ENCODE data around the gene PRR13.
A peak's percentile ranks its signal among the peaks of the same experiment; 100 is the strongest.
"Not testable (repeated sequence)": the region's sequence is repeated elsewhere in the genome, so short reads cannot be mapped to it uniquely, and the experiment has no call there.

Gene PRR13, protein sequence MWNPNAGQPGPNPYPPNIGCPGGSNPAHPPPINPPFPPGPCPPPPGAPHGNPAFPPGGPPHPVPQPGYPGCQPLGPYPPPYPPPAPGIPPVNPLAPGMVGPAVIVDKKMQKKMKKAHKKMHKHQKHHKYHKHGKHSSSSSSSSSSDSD
- 37.9 reads per million, percentile 62 among the genes with 10 or more reads in this experiment for total RNA-seq

DNA sequence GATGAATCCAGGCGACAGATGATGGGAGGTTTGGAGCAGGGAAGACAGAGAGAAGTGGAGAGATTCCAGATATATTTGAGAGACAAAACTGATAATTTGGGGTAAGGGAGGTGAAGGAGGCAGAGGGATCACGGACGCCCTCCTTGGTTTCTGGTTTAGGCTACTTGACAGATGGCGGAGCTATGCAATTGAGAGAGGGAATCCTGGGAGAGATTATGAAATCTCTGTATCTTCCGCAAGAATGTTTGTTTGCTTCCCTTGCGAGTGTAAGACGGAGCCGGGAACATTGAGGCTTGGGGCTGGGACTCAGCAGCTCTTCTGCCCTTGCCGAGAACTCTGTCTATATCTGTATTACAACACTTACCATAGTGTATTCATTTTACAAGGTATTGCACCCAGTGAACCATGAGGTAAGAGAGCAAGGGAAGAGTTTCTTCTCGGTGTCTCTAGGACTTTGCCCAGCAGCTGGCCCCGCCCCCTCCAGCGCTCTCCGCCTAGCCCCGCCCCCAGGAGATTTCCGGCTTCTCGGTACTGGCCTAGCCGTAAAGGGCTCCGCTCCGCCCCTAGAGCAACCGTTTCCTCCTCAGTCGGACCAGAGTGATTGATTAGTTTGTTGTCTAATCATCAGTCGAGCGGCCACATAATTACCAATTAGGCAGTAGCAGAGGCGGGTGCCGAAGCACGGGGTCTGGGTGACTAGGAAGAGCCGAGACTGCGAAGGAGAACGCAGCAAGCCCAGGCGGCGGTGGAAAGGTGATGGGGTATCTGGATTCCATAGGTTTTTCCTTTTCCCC is at the start of gene PRR13:
Gene PRR13 (plus strand): TSS at position 695 of the 794 bp plus-strand sequence. CDS start 981 bp downstream, outside the sequence.
- DNase-seq, result peak; percentile 98

DNA sequence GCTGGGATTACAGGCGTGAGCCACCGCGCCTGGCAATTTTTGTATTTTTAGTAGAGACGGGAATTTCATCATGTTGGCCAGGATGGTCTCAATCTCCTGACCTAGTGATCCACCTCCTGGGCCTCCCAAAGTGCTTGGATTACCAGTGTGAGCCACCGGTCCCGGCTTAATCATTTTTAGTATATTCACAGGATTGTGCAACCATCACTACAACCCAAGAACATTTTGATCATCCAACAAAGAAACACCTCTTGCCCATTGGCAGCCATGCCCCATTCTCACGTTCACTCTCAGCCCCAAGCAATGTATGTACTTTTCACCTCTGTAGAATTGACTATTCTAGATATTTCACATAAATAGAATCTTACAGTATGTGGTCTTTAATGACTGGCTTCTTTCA is 41.6 kb upstream of the PRR13 start:
- no peak for DNase-seq

DNA sequence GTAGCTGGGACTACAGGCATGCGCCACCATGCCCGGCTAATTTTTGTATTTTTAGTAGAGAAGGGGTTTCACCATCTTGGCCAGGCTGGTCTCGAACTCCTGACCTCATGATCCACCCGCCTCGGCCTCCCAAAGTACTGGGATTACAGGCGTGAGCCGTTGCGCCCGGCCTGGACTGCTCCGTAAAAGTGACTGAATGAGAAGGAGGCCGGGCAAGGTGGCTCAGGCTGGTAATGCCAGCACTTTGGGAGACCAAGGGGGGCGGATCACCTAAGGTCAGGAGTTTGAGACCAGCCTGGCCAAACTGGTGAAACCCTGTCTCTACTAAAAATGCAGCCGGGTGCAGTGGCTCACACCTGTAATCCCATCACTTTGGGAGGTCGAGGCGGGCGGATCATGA is 39.2 kb upstream of the PRR13 start:
- DNase-seq, result not testable (repeated sequence)

DNA sequence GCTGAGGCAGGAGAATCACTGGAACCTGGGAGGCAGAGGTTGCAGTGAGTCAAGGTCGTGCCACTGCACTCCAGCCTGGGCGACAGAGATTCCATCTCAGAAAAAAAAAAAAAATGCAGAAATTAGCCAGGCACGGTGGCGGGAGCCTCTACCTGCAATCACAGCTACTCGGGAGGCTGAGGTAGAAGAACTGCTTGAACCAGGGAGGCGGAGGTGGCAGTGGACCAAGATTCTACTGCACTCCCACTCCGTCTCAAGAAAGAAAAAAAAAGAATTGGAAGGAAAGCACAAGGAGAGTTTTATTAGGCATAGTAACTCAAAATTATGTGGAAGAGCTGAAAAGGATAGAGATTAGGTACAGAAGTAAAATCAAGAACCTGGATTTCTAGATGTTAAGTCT is 38.7 kb upstream of the PRR13 start:
- DNase-seq, result no peak

DNA sequence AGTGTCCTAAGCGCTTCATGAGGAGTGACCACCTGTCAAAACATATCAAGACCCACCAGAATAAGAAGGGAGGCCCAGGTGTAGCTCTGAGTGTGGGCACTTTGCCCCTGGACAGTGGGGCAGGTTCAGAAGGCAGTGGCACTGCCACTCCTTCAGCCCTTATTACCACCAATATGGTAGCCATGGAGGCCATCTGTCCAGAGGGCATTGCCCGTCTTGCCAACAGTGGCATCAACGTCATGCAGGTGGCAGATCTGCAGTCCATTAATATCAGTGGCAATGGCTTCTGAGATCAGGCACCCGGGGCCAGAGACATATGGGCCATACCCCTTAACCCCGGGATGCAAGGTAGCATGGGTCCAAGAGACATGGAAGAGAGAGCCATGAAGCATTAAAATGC is 30.6 kb upstream of the PRR13 start:
- DNase-seq, result no peak

DNA sequence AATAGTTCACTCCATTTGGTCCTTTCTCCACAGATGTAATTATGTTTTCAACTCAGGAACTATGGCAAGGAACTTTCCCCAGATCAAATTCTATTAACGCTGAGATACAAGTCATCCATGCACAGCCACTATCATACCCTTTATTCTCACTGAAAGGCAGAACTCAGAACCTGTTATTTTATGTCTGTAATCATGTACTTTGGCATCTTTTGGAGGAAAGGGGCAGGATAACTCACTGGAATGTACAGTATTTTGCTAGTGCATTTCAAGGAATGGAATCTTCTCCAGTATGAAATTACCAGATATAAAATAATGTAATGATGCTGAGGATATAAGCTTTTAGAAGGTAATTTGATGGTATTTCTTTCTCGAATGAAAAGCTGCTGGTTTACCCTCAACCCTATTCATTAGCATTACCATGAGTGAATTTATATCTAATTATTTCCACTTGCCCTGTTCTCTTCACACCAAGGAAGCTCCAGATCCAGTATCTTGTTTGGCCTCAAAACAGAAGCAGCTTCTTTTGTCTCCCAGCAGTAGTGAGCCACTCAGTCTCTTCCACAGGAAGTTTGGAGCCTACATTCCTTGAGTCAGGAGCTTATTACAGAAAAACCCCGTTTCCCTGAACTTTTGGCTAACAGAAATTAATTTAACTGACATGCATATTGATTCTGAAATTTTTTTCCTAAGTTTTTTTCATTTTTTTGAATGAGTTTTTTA is 27.9 kb upstream of the PRR13 start:
- DNase-seq, result no peak

DNA sequence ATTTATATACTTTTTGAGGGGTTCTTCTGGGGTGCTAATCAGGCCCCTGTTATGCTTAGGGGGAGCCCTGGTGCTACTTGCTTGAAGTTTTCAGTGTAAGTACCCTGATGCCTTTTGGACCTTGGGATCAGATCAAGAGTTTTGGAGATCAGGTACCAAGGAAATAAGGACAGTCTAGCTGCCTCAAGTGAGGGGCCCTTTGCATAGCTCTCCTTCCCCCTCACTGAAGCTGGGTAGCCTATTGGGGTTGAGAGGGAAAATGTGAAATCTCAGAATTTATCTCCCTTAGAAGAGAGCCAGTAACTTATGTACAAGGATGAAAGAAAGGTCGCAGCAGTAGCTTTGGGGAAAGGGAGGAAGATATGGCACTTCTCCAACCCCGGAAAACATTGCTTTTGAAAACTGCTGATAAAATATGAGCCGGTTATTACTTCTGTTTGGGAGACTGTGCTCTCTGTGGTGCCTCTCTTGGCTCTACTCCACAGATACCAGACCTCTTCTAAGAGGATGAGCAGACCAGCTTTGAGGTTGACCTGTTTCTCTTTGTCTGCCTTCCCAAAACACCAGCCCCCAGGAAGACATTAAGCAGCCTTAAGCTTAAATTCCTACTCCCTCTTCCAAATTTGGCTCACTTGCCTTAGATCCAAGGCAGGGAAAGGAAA is 26.6 kb upstream of the PRR13 start:
- no peak for DNase-seq

DNA sequence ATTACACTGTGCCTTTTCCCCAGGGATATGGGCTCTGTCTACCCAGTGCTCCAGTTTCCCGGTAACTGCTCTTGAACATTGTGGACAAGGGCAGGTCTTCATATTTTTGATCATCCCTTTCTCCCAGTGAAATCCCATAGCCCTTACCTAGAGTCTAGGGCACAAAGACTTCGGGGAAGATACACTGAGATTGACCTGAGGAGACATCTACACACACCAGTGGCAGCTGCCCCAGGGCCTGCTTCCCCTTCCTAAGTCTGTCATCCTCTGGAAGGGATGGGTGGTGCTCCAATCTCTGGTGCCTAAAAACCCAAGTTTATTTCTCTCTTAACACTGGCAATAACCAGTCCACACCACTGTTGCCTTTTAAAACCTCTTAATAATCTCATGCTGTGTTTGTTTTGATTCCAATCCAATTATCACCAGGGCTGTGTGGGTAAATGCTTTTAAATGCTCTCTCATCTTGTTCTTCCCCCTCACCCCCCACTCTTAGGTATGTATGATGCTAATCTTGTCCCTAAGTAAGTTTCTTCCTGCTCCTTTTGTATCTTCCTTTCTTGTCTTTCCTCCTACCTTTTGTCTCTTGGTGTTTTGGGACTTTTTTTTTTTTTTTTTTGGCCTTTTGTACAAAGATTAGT is 25.7 kb upstream of the PRR13 start:
- not testable (repeated sequence) for DNase-seq

DNA sequence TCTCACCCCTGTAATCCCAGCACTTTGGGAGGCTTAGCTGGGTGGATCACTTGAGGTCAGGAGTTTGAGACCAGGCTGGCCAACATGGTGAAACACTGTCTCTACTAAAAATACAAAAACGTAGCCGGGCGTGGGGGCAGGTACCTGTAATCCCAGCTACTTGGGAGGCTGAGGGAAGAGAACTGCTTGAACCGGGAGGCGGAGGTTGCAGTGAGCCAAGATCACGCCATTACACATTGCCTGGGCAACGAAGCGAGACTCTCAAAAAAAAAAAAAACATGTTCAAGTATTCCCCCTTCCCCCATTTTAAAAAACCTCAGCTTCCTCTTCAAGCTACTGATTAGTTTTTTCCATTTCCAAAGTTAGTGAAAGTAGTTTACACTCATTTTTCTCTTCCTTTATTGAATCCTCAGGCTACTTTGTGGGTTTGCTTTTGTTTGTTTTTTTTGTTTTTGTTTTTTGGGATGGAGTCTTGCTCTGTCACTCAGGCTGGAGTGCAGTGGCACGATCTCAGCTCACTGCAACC is 24.2 kb upstream of the PRR13 start:
- DNase-seq, result not testable (repeated sequence)

DNA sequence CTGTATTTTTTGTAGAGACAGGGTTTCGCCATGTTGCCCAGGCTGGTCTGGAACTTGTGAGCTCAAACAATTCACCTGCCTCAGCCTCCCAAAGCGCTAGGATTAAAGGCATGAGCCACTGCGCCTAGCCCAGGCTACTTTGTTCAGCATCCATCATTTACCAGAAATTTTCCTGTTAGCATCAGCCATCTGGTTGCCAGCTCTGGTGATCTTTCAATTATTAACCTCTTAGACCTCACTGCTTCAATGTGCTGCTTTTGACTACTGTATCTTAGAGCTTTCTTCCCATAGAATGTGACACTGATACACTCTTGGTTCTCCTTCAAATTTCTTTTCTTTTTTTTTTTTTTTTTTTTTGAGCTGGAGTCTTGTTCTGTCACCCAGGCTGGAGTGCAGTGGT is 23.3 kb upstream of the PRR13 start:
- no peak for DNase-seq

DNA sequence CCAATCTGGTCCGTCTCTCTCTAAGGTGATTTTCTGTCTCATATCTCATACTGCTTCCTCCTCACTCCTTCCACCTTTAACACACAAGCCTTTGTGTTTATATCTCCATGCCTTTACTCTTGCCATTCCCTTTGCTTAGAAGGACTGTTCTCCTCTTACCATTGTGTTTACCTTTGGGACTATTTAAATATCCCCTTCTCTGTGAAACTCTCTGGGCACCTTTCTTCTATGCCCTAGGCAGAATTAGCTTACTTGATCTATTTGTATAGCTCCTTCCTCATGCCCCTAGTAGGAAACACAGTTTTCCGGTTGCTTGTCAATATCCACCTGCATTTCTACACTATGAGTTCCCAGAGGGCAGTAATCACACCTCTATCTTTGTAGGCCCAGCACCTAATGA is 21.8 kb upstream of the PRR13 start:
- DNase-seq, result no peak

DNA sequence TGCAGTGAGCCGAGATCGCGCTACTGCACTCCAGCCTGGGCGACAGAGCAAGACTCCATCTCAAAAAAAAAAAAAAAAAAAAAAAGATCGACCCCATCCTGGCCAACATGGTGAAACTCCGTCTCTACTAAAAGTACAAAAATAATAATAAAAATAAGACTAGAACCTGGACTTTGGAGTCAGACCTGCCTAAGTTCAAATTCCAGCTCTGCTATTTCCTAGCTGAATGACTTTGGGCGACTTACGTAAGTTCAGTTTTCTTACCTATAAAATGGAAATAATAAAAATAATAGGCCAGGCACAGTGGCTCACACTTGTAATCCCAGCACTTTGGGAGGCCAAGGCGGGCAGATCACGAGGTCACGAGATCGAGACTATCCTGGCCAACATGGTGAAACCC is 19.3 kb upstream of the PRR13 start:
- DNase-seq, result not testable (repeated sequence)

DNA sequence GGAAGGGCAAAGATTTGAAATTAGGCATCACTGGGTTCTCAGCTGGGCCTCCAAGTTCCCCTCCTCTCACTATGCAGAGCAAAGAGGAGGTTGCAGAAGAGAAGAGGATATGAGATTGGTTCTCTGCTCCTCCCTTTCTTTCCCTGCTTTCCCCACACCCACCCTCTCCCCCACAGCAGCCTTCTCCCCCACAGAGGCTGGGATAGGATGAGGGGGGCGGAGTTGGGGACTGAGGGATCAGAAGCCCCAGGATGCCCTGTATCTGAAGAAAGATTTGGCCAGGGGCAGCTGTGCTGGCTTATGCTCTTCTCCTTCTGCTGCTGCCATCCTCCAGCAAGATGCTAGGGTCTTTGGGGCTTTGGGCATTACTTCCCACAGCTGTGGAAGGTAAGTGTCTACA is 17.9 kb upstream of the PRR13 start, which contains the start of gene AMHR2:
Gene AMHR2 (plus strand): TSS at position 259 of the 400 bp plus-strand sequence. CDS start 80 bp downstream, at position 339.
- no peak for DNase-seq

DNA sequence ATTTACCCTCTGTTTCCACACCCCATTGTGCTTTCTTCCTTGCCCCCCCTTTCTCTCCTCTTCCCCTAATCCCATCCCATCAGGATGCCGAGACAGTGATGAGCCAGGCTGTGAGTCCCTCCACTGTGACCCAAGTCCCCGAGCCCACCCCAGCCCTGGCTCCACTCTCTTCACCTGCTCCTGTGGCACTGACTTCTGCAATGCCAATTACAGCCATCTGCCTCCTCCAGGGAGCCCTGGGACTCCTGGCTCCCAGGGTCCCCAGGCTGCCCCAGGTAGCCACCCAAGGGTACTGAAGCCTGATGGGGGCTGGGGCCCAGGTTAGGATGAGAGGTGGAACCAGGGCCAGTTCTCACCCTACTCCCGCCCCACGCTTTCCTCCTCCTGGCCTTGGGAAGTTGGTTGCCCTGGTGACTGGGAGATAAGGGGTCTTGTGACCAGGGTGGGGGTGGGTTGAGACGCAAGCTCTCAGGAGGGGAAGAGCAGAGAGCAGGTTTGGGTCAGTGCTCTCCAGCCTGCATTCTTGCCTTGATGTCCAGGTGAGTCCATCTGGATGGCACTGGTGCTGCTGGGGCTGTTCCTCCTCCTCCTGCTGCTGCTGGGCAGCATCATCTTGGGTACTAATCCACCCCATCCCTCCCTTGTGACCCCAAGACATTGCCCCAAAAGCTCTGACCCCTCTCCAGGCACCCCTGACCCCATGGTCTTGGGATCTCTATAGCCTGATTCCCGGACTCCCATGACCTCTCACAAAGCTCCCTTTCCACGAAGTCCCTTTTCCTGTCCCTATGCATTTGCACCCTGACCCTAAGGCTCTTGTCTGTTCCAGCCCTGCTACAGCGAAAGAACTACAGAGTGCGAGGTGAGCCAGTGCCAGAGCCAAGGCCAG is 16.7 kb upstream of the PRR13 start:
- no peak for DNase-seq

DNA sequence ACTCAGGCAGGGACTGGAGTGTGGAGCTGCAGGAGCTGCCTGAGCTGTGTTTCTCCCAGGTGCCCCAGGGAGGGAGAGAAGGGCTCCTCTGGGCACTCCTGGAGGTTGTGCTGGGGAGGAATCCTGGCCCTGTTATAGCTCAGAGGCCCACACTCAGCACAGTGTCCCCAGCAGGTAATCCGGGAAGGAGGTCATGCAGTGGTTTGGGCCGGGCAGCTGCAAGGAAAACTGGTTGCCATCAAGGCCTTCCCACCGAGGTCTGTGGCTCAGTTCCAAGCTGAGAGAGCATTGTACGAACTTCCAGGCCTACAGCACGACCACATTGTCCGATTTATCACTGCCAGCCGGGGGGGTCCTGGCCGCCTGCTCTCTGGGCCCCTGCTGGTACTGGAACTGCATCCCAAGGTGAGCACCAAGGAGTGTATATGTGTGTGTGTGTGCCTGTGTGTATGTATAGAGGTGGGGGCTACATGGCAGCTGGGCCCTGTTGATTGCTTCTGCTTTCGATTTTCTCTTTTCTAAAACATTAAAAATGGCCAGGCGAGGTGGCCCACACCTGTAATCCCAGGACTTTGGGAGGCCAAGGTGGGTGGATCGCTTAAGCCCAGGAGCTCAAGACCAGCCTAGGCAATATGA is 15.9 kb upstream of the PRR13 start:
- no peak for DNase-seq

DNA sequence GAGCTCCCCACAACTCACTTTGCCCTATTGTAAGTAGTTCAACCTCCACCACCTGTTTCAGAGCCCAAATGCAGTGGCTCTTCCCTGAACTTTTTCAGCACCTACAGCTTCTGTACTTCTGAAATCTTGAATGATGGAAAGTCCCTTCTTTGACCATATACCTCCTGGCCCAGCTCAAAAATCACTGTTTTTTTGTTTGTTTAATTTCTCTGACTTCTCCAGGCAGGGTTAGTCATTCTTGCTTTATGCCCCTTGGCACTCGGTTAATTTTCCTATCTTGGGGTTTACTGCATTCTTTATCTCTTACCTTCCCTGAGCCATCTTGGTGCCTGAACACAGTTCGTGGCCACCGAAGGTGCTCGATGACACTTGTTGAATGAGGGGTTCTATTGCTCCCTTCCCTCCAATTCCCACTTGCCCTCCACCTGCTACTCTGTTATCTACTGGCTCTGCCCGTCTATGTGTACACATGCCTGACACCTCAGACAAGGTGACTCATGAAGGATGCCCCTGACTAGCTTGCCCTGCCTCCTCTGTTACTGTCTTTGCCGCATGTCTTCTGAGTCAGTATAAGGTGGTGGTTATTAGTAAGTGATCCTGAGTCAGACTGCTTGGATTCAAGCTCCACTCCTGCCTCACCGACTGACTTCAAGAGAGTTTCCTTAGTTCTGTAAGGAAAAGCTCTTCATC is 13.5 kb upstream of the PRR13 start:
- no peak for DNase-seq

DNA sequence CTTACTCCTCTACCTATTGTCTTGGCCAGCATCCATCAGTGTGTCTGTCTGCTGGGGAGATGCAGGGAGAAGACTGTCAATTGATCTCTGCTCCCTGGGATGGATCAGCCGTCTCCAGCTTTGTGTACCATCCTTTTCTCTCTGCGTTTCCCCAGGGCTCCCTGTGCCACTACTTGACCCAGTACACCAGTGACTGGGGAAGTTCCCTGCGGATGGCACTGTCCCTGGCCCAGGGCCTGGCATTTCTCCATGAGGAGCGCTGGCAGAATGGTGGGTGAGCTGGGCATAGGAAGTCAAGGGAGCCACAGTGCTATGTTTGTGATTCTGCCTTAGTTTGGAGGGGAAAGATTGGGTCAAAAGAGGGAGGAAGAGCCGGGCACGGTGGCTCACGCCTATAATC is 12.8 kb upstream of the PRR13 start:
- DNase-seq, result no peak

DNA sequence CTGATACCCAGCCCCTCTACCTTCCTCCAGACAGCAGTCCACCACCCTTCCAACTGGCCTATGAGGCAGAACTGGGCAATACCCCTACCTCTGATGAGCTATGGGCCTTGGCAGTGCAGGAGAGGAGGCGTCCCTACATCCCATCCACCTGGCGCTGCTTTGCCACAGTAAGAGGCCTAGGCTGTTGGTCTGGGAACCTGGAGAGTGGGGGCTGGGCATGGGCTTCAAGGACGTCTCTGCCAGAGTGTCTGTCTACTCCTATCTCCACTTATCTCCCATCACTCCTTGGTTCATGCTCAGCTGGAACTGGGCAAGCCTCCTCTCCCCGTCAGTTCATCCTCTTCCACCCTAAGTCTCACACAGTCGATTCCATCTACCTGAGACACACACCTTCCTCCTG is 11.4 kb upstream of the PRR13 start:
- DNase-seq, result no peak

DNA sequence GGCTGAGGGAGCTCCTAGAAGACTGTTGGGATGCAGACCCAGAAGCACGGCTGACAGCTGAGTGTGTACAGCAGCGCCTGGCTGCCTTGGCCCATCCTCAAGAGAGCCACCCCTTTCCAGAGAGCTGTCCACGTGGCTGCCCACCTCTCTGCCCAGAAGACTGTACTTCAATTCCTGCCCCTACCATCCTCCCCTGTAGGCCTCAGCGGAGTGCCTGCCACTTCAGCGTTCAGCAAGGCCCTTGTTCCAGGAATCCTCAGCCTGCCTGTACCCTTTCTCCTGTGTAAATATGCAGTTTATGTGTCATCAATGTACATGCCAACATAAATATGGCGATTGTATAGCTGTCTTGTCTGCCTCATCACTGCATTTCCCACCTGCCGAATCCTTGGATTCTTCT is 10.3 kb upstream of the PRR13 start:
- DNase-seq, result no peak

DNA sequence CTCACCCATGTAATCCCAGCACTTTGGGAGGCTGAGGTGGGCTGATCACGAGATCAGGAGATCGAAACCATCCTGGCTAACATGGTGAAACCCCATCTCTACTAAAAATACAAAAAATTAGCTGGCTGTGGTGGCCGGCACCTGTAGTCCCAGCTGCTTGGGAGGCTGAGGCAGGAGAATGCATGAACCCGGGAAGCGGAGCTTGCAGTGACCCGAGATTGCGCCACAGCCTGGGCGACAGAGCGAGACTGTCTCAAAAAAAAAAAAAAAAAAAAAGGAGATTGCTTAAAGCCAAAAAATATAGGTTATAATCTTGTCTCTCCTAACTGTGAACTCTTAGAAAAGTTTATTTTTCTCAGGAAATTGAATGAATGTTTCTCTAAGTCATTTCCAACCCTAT is 6.2 kb upstream of the PRR13 start:
- DNase-seq, result not testable (repeated sequence)

Measured in effector CD4-positive, alpha-beta T cell (primary cell).